Muscle of leg (tissue), 11 donors: Measurements from ENCODE around the gene TCF12. TPM values are rescaled to one million over a fixed set of nuclear protein-coding genes. Genes with fewer than 3 reads are reported as not detected.
"Not testable (repeated sequence)": the region's sequence is repeated elsewhere in the genome, so short reads cannot be mapped to it uniquely, and the experiment has no call there.

Source experiments
- DNase-seq: peaks from one replicate; pipeline ENCODE4 v3.0.0; 2013
- H3K27ac ChIP-seq: one replicate; pipeline ENCODE4 v1.5.1; 2013; ENCODE audit warnings: mild to moderate bottlenecking, low read length, control low read depth
- H3K27me3 ChIP-seq: one replicate; pipeline ENCODE4 v1.6.1; 2013; ENCODE audit warnings: low read length; ENCODE audit not compliant: control insufficient read depth, insufficient read depth
- H3K36me3 ChIP-seq: one replicate; pipeline ENCODE4 v1.6.1; 2013; ENCODE audit warnings: low read length; ENCODE audit not compliant: control insufficient read depth, insufficient read depth
- H3K4me1 ChIP-seq: one replicate; pipeline ENCODE4 v1.6.1; 2013; ENCODE audit warnings: low read length; ENCODE audit not compliant: control insufficient read depth, insufficient read depth
- H3K4me3 ChIP-seq: one replicate; pipeline ENCODE4 v1.5.1; 2013; ENCODE audit warnings: low read length, control low read depth
- H3K9me3 ChIP-seq: replicated peaks from 2 replicates; pipeline ENCODE4 v1.6.1; 2013; ENCODE audit warnings: low read depth, low read length; ENCODE audit not compliant: control insufficient read depth
- WGBS: methylation state at CpG from one replicate; pipeline ENCODE4 v1.1.5; 2013; ENCODE audit warnings: missing lambda C conversion rate; ENCODE audit not compliant: insufficient coverage; 5-methylcytosine and 5-hydroxymethylcytosine counted together
- polyA plus RNA-seq, 8 donors: library from polyadenylated mRNA; unstranded; fragments of 120-200 nt; gene quantifications; one replicate each; pipeline versions ENCODE4 v1.2.1 to v1.2.3, GENCODE V29; 2013; ENCODE audit warnings: inconsistent platforms in 1 of 8, low replicate concordance in 1 of 8; ENCODE audit not compliant: insufficient read length in 8 of 8, insufficient read depth in 1 of 8
- total RNA-seq: library from RNA; stranded (reverse); fragments of 120-200 nt; gene quantifications from one replicate; pipeline ENCODE4 v1.2.4, GENCODE V29; 2013

The TCF12 gene
- total and polyA plus RNA-seq, 9 donors, result 79.1 to 147 (median 116) TPM

- DNase-seq, result no peak
- H3K36me3 ChIP-seq, result peaks cover 3% of the 10 kb centered on the region
- no peaks in the 10 kb centered on the region for H3K4me1 ChIP-seq
- H3K27me3 ChIP-seq, result no peaks in the 10 kb centered on the region
- no peaks in the 10 kb centered on the region for H3K9me3 ChIP-seq
- no peak overlapping the region for H3K4me3 ChIP-seq
- no peak overlapping the region for H3K27ac ChIP-seq
Measured at GRCh38 chr15:57092252-57092651, 173.8 kb downstream of the TCF12 start.

- Histone ChIP-seq H3K27me3 (no peaks in the 10 kb centered on the region), H3K27ac (no peak overlapping the region), H3K36me3 (peaks cover 3% of the 10 kb centered on the region), H3K4me3 (no peak overlapping the region), H3K4me1 (no peaks in the 10 kb centered on the region), H3K9me3 (no peaks in the 10 kb centered on the region)
- DNase-seq, result no peak
- 54% methylated on average over 4 of the region's 6 CpGs for WGBS
Measured at GRCh38 chr15:57094321-57095257, 176.1 kb downstream of the TCF12 start.

- Histone ChIP-seq H3K27ac (no peak overlapping the region), H3K36me3 (peaks cover 3% of the 10 kb centered on the region), H3K9me3 (no peaks in the 10 kb centered on the region), H3K4me3 (no peak overlapping the region), H3K4me1 (no peaks in the 10 kb centered on the region), H3K27me3 (no peaks in the 10 kb centered on the region)
- DNase-seq, result no peak
- WGBS, result no CpG with 5 or more reads among the region's 4 CpGs
Measured at GRCh38 chr15:57095896-57096295, 177.5 kb downstream of the TCF12 start.

- no CpG with 5 or more reads among the region's 1 CpG for WGBS
- H3K9me3 ChIP-seq, result no peaks in the 10 kb centered on the region
- H3K4me1 ChIP-seq, result no peaks in the 10 kb centered on the region
- no peak overlapping the region for H3K4me3 ChIP-seq
- peaks cover 3% of the 10 kb centered on the region for H3K36me3 ChIP-seq
- DNase-seq, result no peak
- H3K27ac ChIP-seq, result no peak overlapping the region
- no peaks in the 10 kb centered on the region for H3K27me3 ChIP-seq
Measured at GRCh38 chr15:57097246-57097645, 178.8 kb downstream of the TCF12 start.

GRCh38 chr15:57097919-57098543, 179.6 kb downstream of the TCF12 start:
- not testable (repeated sequence) for H3K27ac ChIP-seq, H3K27me3 ChIP-seq, H3K4me1 ChIP-seq, DNase-seq, H3K9me3 ChIP-seq, H3K4me3 ChIP-seq, H3K36me3 ChIP-seq
- 80% methylated on average over 3 of the region's 4 CpGs for WGBS

- Histone ChIP-seq H3K9me3 (no peaks in the 10 kb centered on the region), H3K4me1 (no peaks in the 10 kb centered on the region), H3K27ac (no peak overlapping the region), H3K36me3 (peaks cover 1% of the 10 kb centered on the region), H3K4me3 (no peak overlapping the region), H3K27me3 (no peaks in the 10 kb centered on the region)
- no peak for DNase-seq
- WGBS, result no CpG with 5 or more reads among the region's 2 CpGs
Measured at GRCh38 chr15:57098896-57099295, 180.5 kb downstream of the TCF12 start.

GRCh38 chr15:57100136-57100539, 181.7 kb downstream of the TCF12 start:
- Histone ChIP-seq H3K27ac (no peak overlapping the region), H3K27me3 (no peaks in the 10 kb centered on the region), H3K9me3 (no peaks in the 10 kb centered on the region), H3K4me1 (no peaks in the 10 kb centered on the region), H3K4me3 (no peak overlapping the region), H3K36me3 (no peaks in the 10 kb centered on the region)
- DNase-seq, result peak; percentile 46
- 91% methylated on average over 1 of the region's 4 CpGs for WGBS

GRCh38 chr15:57102858-57103257, 184.4 kb downstream of the TCF12 start:
- 45% methylated on average over 3 of the region's 5 CpGs for WGBS
- no peak overlapping the region for H3K27ac ChIP-seq
- H3K36me3 ChIP-seq, result no peaks in the 10 kb centered on the region
- H3K4me3 ChIP-seq, result no peak overlapping the region
- peaks cover 3% of the 10 kb centered on the region for H3K9me3 ChIP-seq
- peak; percentile 32 for DNase-seq
- H3K27me3 ChIP-seq, result no peaks in the 10 kb centered on the region
- H3K4me1 ChIP-seq, result no peaks in the 10 kb centered on the region

- Histone ChIP-seq H3K27ac (no peak overlapping the region), H3K4me3 (no peak overlapping the region), H3K36me3 (peaks cover 2% of the 10 kb centered on the region), H3K4me1 (peaks cover 14% of the 10 kb centered on the region), H3K27me3 (no peaks in the 10 kb centered on the region), H3K9me3 (peaks cover 3% of the 10 kb centered on the region)
- WGBS, result no CpG with 5 or more reads among the region's 2 CpGs
- no peak for DNase-seq
Measured at GRCh38 chr15:57108296-57108695, 189.9 kb downstream of the TCF12 start.

GRCh38 chr15:57109005-57109404, 190.6 kb downstream of the TCF12 start:
- Histone ChIP-seq H3K27ac (no peak overlapping the region), H3K27me3 (no peaks in the 10 kb centered on the region), H3K4me3 (no peak overlapping the region), H3K9me3 (peaks cover 3% of the 10 kb centered on the region), H3K36me3 (peaks cover 2% of the 10 kb centered on the region), H3K4me1 (peaks cover 14% of the 10 kb centered on the region)
- WGBS, result no CpG with 5 or more reads among the region's 2 CpGs
- DNase-seq, result no peak
